Measurements from ENCODE around the gene WFS1.

WFS1 gene, protein sequence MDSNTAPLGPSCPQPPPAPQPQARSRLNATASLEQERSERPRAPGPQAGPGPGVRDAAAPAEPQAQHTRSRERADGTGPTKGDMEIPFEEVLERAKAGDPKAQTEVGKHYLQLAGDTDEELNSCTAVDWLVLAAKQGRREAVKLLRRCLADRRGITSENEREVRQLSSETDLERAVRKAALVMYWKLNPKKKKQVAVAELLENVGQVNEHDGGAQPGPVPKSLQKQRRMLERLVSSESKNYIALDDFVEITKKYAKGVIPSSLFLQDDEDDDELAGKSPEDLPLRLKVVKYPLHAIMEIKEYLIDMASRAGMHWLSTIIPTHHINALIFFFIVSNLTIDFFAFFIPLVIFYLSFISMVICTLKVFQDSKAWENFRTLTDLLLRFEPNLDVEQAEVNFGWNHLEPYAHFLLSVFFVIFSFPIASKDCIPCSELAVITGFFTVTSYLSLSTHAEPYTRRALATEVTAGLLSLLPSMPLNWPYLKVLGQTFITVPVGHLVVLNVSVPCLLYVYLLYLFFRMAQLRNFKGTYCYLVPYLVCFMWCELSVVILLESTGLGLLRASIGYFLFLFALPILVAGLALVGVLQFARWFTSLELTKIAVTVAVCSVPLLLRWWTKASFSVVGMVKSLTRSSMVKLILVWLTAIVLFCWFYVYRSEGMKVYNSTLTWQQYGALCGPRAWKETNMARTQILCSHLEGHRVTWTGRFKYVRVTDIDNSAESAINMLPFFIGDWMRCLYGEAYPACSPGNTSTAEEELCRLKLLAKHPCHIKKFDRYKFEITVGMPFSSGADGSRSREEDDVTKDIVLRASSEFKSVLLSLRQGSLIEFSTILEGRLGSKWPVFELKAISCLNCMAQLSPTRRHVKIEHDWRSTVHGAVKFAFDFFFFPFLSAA
- 1.9 reads per million, percentile 2 among the genes with 10 or more reads in this experiment for total RNA-seq

DNA sequence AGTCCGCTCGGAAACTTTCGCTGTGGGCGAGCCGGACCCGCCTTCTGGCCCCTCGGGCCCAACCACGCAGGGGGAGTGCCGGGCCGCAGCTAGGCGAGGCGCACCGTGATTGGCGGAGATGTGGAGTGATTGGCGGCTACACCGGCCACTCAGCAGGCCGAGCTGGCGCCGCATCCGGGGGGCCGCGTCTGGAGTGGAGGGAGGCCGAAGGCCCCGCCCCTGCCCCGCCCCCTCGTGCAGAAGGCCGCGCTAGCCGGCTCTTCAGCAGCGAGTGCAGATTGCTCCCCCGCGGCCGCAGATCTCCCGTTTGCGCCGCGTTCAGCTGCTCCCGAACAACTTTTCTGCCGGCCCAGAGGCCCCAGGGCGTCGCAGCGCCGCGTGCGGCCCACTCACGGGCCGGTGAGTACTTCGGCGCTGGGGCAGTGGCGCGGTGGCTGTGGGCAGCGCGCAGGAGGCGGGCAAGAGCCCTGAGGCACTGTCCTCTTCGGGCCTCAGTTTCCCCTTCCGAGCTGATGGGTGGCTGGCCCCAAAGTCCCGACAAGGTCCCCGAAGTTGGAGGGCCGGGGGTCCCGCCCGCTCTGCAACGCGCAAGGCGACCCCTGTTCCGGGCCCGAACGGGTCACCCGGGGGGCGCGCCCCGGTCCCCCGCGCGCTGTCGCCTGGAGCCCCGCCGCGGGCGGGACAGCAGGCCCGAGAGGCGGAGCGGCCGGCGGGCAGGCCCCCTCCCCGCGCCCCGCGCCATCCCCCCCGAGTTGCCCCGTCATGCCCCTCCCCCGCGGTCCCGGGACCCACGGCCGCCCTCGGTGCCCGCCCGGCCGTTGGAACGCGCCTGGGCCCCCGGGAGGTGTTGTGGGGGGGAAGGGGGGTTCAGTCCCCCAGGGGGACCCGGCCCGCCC is at the start of gene WFS1:
Gene WFS1 (plus strand): TSS at position 235 of the 896 bp plus-strand sequence. CDS start 7,606 bp downstream, outside the sequence.
- DNase-seq, result peak; percentile 90

DNA sequence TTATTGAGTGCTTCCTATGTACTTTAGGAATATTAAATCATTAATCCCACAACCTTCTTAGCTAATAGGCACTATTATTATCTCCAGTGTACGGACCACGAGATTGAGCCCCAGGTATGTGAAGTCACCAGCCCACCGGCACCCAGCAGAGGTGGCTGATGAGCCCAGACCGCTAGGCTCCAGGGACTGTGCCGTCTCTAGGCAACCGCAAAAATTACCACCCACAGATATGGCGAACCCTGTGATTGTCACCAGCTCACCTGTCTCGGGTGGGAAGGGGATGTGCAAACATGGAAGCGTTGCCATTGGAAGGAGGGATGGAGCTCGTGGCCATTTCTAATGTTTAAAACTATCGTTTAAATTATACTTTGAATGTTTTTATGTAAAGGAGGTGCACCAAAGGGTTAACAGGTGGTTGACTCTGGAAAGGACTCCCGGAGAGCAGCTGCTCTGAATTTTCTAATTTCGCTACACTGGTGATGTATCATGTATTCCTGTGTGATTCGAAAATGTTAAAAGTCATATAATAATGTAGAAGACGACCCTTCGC is 48.3 kb upstream of the WFS1 start:
- DNase-seq, result no peak

DNA sequence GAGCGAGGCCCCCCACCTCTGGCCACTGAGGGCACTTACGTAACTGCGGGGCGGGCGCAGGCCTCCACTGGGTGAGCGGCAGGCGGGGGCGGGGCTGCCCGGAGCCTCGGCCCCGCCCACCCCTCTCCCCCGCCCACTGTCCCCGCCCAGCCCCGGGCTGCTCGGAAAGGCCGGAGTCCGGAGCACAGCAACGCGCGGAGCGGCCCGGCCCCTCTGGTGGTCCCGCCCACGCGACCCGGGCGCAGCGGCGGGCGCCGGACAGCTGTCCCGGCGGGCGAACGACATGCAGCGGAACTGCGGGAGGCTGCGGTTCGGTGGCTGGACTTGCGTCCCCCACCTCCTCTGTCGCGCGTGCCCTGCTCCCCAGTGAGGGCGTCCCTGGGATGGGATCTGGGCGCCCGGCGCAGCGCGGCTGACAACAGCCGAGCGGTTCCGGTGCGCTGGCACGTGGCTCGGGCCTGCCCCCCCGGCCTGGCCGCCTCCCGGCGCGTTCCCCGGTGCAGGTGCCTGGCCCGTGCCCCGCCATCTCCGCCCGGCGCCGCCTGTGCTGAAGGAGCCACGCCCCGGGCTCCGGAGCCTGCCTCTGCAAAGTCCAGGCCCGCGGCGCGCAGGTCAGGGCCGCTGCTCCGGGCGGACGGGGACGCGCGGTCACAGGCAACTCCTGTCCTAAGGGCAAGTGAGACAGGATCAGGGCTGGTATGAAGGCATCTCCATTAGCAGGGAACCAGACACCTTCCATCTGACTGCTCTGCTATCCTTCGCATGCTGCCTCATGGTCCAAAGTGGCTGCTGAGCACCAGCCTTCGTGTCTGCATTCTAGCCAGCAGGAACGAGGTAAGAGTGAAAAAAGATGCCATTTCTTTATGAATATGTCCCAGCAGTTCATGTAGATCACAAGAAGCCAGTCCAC is 47.5 kb upstream of the WFS1 start:
- DNase-seq, result no peak

DNA sequence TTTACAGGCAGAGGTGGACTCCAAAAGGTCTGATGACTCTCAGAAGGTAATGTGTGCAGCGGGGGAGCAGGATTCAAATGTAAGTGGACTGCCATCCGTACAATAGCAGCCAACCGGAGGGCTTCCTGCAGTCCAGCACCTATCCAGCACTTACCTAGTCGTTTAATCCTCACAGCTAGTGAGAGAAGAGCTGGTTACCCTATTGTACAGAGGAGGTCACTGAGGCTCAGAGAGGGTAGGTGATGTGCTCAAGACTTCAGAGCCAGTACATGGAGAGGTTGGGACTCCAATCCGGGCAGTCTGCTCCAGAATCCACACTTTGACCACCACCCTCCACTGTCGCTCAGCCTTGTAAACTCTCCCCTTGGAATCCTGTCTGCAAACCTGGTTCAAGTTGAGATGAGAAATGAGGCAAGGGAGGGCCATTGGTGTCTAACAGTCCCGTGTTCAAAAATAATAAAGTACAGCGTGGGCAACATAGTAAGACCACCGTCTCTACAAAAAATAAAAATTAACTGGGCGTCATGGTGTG is 46.8 kb upstream of the WFS1 start:
- no peak for DNase-seq

DNA sequence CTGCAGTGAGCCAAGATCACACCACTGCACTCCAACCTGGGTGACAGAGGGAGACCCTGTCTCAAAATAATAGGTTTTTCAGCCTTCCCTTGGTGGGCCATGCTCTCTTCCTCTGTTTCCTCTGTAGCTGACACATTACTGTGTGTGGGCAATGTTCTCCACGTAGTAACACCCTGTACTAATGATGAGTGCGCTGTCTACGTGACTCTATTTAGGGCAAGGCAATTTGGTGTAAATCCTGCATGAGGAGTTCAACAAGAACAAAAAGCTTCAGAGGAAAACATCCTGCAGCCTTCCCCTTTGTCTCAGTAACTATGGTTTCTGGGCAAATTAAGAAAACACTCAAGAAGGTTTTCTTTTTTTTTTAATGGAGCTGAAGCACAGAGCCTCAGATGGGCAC is 44.9 kb upstream of the WFS1 start:
- DNase-seq, result no peak

DNA sequence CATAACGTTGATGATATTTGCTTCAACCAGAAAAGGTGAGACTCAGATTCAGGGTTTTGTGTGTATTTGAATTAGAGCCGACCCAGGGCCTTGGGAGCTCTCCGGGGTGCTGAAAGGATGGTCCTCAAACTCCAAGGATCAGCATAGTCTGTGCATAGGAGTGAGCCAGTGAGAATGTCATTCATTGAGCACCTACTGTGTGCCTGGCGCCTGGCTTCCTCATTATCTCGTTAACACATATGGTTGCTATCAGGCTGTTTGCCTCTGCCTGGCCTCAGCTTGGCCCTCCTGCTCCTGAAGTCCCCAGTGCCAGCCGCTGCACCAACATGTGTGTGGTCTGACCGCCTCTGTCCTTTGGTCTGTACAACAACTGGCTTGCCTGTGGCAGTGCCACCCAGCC is 44.2 kb upstream of the WFS1 start:
- DNase-seq, result no peak

DNA sequence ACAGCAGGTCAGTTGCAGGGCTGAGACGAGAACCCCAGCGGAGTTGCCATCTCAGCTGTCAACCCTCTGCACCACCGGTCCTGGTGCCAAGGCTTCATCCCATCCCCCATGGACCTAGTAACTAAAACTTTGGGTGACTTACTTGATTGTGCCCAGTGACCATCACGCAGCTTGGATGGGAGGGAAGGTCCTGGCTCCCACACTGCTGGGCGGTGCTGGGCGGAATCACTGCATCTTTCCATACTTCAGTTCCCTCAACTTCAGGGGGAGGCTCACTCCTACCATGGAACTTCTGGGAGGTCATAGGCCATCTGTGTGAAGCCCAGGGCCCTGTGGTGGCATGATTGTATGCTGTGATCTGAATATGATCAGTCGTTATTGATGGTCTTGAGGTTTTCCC is 43.1 kb upstream of the WFS1 start:
- no peak for DNase-seq

DNA sequence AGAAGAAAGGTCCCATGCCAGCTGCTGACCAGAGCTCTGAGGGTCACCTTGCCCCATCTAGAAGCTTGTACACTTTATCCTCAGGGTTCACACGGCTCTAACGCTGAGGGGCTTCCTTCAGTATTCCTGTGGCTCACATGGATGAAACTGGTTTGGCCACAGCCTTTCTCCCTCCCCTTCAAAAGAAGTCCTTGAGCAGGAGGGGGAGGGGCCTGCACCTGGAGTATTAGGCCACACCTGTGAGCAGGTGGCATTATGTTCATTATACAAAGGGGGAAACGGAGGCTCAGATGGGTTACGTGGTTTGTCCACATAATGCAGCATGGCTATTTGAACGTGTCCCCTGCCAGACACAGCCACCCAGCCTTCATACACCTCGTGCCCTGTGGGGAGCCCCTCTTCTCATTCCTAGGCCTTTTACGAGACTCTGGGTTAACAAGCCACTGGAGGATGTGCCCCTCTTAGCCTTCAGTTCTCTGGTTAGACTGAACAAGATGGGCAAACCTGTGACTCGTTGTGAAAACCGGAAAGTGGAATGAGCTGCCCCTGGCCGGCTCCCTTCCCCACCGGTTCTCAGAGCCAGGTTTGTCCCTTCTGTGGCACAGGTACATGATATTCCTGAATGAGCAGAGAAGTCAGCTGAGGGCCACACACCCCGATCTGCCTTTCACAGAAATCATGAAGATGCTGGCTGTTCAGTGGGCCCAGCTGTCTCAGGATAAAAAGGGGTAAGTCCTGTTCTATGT is 42.1 kb upstream of the WFS1 start:
- no peak for DNase-seq

DNA sequence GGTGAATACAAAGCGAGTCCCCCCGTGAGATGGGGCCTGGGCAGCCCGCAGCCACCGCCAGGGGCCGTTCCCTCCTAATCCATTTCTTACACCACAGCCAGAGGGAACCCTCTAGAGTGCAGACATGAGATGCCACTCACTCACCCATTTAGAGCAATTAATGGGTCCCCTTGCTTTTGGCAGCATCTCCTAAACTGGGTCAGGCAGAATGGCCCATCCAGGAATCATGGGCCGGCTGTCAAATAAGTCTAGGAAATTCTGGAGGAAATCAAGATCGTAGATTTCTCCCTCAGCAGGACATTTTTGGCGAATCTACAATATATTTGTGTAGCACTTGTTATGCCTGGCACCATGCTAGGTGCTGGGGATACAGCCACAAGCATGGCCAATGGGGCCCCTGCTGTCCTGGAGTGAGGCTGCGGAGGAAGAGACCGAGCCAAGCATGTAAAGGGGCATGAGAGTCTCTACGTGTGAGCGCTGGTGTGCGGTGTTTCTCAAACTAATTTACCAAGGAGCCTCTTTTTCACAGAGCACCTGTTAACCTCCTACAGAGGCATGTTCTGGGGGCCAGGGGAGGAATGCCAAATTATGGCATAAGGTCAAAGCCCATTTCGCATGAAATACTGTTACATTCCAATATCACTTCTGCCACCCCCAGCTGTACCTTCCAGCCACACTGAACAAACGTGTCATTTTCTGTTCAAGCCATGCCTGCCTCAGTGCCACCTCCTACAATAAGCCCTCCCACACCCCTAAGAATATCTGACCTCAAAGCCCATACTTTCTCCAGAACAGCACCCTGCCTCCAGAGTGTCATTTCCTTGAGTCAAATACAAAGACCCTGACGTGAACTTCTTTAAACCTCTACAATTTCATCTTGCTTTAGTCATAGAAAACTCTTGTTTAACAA is 41.2 kb upstream of the WFS1 start:
- DNase-seq, result no peak

DNA sequence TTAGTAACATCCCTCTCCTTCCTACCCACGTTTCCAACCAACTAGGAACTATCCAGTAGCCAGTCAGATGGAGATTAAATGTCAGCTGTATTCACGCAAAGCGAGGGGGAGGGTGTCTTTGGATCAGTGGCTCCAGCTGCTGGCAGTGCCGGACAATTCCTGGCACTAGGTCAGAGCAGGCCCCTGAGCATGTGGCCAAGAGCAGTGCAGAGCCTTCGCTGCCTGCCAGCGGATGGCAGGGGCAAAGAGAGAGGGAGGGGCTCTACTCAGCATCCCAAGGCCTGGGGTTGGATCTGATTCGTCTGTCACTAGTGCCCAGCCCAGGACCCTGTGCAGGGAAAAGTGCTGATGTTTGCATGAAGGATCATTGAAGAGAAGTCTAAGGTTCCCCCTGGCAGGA is 40.6 kb upstream of the WFS1 start:
- DNase-seq, result no peak

DNA sequence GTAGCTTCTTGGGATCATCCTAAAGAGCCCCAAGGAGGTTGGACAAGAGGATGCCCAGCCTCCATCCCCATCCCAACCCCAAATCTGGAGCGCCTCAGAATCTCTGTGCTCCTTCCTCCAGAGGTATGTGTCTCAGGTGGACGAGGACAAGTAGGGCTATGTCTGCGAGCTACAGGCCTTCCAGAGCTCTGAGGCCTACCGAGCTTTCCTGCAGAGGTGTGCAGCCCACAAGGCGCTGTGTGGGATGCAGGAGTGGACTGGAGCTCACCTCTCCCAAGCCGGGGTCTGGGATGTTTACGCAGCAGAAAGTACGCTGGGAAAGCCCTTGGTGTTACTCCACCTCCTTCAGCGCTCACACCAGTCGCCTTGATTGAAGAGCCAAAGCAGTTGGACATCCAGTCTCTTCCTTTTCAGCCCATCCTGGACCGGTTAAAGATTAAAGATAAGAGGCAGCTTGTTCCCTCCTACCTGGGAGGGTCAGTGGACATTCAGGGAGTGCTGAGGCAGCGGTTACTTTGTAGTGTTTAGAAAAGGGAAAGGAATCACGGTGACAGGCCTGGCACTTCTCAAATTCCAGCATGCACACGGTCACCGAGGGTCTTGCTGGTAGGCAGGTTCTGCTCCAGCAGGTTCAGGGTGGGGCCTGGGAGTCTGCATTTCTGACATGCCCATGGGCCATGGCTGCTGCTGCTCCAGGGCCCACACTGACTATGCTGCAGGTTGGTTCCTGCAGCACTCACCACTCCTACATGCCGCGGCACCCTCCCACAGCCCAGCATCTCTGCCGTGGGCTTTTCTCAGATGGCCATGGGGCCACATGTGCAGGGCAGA is 39.8 kb upstream of the WFS1 start:
- DNase-seq, result no peak

DNA sequence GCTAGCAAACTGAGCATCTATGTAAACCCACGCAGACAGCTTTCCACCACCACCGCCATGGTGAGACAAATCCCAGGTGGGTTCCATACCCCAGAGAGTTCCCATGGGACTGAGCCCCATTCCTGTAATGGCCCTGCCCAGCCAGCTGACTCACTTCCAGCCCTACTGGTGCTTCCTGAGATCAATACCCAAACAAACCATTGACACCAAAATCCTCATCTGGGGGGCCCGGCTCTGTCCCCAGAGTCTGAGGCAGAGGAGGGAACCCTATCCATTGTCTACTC is 39.2 kb upstream of the WFS1 start:
- DNase-seq, result no peak

DNA sequence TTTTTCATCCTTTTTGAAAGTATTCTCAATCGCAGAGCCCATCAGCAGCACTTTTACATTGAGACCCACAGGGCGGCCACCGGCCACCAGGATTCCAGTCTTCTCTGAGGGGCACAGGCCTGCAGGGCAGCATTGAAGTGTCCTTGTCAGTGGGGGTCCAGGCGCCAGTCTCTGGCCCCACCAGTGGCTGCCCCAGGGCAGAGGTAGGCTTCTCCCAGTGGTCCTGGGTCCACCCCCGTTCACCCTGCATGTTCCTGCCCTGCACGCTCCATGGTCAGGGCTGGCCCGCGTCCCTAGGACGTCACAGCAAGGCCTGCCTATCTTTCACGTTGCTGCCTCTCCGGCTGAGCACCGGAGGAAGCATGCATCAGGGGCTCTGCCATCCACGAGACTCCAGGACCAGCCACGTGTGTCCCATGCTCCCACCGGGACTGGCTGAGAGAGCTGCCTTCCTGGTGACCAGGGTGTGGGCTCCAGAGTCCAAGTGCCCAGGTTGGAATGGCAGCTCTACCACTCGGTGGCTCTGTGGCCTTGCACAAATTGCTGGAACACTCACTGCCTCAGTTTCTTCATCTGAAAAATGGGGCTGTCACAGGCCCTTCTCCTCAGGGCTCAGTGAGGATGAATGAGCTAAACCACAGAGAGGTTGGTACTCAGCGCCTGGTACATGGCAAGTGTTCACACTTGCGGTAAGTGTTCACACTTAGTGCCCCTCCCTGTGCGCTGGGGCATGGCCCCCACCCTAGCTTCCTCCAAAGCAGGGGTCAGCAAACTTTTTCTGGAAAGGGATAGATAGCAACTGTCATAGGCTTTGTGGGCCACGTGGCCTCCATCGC is 38.6 kb upstream of the WFS1 start:
- DNase-seq, result no peak

DNA sequence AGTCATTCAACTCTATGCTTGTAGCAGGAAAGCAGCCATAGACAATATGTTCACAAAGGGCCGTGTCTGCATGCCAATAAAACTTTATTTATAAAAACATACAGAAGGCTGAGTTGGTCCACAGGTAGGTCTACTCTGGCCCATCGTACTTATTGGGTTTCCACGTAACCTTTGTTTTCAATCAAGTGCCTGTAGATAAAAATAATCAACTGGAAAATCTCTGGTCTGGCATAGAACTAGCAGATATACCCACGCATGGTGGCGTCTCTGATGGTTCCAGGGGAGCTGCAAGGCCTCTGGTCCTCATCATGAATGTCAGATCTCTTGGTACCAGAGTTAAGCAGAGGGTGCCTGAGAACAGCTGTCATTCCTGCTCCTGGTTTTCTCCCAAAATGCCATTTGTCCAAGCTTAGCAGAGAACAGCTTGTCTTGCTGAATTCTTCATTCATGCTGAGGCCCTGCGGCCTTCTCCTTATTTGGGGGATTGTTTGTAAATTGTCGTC is 37.9 kb upstream of the WFS1 start:
- DNase-seq, result no peak

DNA sequence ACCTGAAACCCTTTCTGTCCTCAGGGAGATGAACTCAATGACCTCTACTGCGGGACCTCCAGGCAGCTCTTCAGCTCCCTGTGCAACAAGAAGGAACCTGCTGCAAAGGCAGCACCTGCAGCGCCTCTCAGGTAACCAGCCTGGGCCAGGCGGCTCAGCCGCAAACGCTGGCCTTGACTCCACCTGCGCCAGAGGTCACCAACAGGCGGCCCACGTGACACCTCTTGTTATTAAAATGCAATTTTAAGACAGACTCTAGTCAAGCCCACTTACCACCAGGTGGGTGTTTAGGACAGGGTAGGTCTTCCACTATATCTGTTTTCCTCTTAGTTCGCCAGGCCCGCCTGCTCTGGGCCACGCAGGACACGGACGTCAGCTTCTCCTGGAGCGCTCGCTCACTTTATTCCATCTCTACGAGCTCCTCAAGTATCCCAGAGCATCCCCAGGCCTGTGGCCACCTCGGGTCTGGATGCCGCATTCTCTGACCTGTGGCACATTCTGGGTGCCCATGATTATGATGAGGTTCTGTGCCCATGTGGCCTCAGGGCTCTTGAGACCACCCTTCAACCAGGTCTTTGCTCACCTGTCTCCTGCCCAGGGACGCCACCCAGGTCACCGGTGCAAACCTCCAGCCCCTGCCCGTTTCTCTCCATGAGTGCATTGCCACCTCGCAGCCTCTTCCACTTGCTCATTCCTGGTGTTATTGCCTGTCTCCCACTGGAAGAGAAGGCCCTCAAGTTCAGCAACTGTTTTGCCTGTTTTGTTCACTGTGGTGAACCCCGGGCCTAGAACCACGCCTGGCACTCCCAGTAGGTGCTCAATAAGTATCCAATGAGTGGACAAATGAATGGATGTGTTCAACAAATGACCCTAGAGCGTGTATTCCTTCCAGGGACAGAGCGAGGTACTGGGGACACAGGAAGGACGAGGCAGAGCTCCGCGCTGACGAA is 36.5 kb upstream of the WFS1 start:
- no peak for DNase-seq

DNA sequence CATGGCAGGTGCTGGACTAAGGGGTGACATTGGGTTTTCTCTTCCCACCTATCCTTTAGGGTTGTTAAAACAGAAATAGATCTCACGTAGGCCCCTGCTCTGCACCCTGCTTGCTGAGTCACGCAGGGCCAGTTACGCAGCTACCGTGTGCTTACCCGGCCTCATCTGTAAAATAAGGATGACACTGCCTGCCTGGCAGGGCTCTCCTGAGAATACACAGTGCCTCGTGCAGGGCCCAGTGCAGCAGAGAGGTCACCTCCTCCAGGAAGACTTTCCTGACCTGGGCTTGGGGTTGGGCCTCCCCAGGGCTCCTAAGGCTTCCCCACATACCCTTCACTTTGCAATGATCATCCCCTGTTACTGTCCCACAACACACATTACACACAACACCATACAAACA is 35.7 kb upstream of the WFS1 start:
- no peak for DNase-seq
